IMR-90 (cell line): ENCODE data around the gene GNAS. TPM values are rescaled to one million over a fixed set of nuclear protein-coding genes. Genes with fewer than 3 reads are reported as not detected.

Experiments
- ATAC-seq: fragments of 200-7000 bp; cut with Tn5 transposase; 2 replicates; pipeline ENCODE4 v1.9.1; 2020; ENCODE audit warnings: low read depth, mild to moderate bottlenecking, moderate library complexity
- BruUV-seq: library from RNA; stranded (reverse); fragments of 400-500 nt; replicated peaks from 2 replicates; lab custom pipeline; 2021; lab: Mats Ljungman, UMichigan
- CTCF ChIA-PET: fragments of 300-600 bp; formaldehyde crosslinking; extraction: SDS; loops from one replicate; lab custom pipeline; 2021; ENCODE audit warnings: antibody characterized with exemption; lab: Yijun Ruan, JAX
- POLR2A ChIA-PET: fragments of 300-600 bp; sonication (Branson Sonifier 250); formaldehyde crosslinking; loops from one replicate; lab custom pipeline; 2022; ENCODE audit warnings: antibody characterized with exemption; ENCODE audit not compliant: unreplicated experiment; lab: Charles Lee
- DNase-seq: peaks from one replicate; pipeline ENCODE4 v3.0.0; 2013
- H2AFZ ChIP-seq: replicated peaks from 2 replicates; pipeline ENCODE3; 2013; ENCODE audit warnings: low read length, mild to moderate bottlenecking; ENCODE audit not compliant: poor library complexity
- H2AK5ac ChIP-seq: 2 replicates; pipeline ENCODE4 v1.6.1; 2013; ENCODE audit warnings: low read depth, low read length, inconsistent platforms
- H2AK9ac ChIP-seq: replicated peaks from 2 replicates; pipeline ENCODE3; 2013; ENCODE audit warnings: mild to moderate bottlenecking, low read depth, low read length, moderate library complexity; ENCODE audit not compliant: poor library complexity
- H2BK120ac ChIP-seq: 2 replicates; pipeline ENCODE4 v1.6.1; 2013; ENCODE audit warnings: low read depth, low read length, inconsistent platforms
- H2BK15ac ChIP-seq: 3 replicates; pipeline ENCODE4 v1.6.1; 2013; ENCODE audit warnings: low read depth, low read length, inconsistent platforms
- H2BK20ac ChIP-seq: 2 replicates; pipeline ENCODE4 v1.6.1; 2013; ENCODE audit warnings: low read depth, mild to moderate bottlenecking, inconsistent platforms, low read length, moderate library complexity
- H2BK5ac ChIP-seq: 2 replicates; pipeline ENCODE4 v1.6.1; 2013; ENCODE audit warnings: mild to moderate bottlenecking, low read depth, low read length, inconsistent platforms; ENCODE audit not compliant: poor library complexity, severe bottlenecking
- H3K14ac ChIP-seq: replicated peaks from 2 replicates; pipeline ENCODE4 v1.6.1; 2013; ENCODE audit warnings: low read depth, low read length, inconsistent platforms
- H3K18ac ChIP-seq: 2 replicates; pipeline ENCODE4 v1.6.1; 2013; ENCODE audit warnings: low read depth, low read length, control low read depth
- H3K23ac ChIP-seq: 2 replicates; pipeline ENCODE4 v1.6.1; 2013; ENCODE audit warnings: low read depth, low read length, inconsistent platforms
- H3K27ac ChIP-seq: 2 replicates; pipeline ENCODE4 v1.5.1; 2013; ENCODE audit warnings: mild to moderate bottlenecking, control low read depth, low read length; ENCODE audit not compliant: insufficient read depth
- H3K27me3 ChIP-seq: 2 replicates; pipeline ENCODE4 v1.6.1; 2013; ENCODE audit warnings: low read length; ENCODE audit not compliant: control insufficient read depth, insufficient read depth
- H3K36me3 ChIP-seq: 2 replicates; pipeline ENCODE4 v1.6.1; 2013; ENCODE audit warnings: low read length, mixed read lengths; ENCODE audit not compliant: control insufficient read depth, insufficient read depth
- H3K4ac ChIP-seq: 2 replicates; pipeline ENCODE4 v1.6.1; 2013; ENCODE audit warnings: low read depth, low read length, inconsistent platforms
- H3K4me1 ChIP-seq: 2 replicates; pipeline ENCODE4 v1.6.1; 2013; ENCODE audit warnings: low read length, mixed read lengths; ENCODE audit not compliant: control insufficient read depth, insufficient read depth
- H3K4me2 ChIP-seq: 2 replicates; pipeline ENCODE4 v1.6.1; 2013; ENCODE audit warnings: low read depth, mild to moderate bottlenecking, control low read depth, low read length, moderate library complexity
- H3K4me3 ChIP-seq: 2 replicates; pipeline ENCODE4 v1.5.1; 2013; ENCODE audit warnings: low read depth, mild to moderate bottlenecking, control low read depth, low read length, moderate library complexity; ENCODE audit not compliant: insufficient read depth
- H3K56ac ChIP-seq: 2 replicates; pipeline ENCODE4 v1.6.1; 2013; ENCODE audit warnings: low read length, inconsistent platforms; ENCODE audit not compliant: insufficient read depth; ENCODE audit errors: extremely low read depth
- H3K79me1 ChIP-seq, 2 experiments: 2 replicates each; pipeline ENCODE4 v1.6.1; 2013; ENCODE audit warnings: low read length in 2 of 2, inconsistent platforms in 1 of 2, low read depth in 1 of 2
- H3K9ac ChIP-seq: 2 replicates; pipeline ENCODE4 v1.6.1; 2013; ENCODE audit warnings: low read depth, low read length, control low read depth
- H3K9me1 ChIP-seq: 2 replicates; pipeline ENCODE4 v1.6.1; 2013; ENCODE audit warnings: low read length, inconsistent platforms; ENCODE audit not compliant: insufficient read depth
- H3K9me3 ChIP-seq: 2 replicates; pipeline ENCODE4 v1.6.1; 2013; ENCODE audit warnings: low read length; ENCODE audit not compliant: control insufficient read depth, insufficient read depth
- H4K20me1 ChIP-seq: 2 replicates; pipeline ENCODE4 v1.6.1; 2013; ENCODE audit warnings: low read length, inconsistent platforms; ENCODE audit not compliant: insufficient read depth
- H4K5ac ChIP-seq: 2 replicates; pipeline ENCODE4 v1.6.1; 2013; ENCODE audit warnings: mild to moderate bottlenecking, low read depth, low read length, control low read depth
- H4K8ac ChIP-seq, 2 experiments: 2 replicates each; pipeline ENCODE4 v1.6.1; 2013; ENCODE audit warnings: low read depth in 2 of 2, low read length in 2 of 2, control low read depth in 1 of 2, inconsistent platforms in 1 of 2
- H4K91ac ChIP-seq: 2 replicates; pipeline ENCODE4 v1.6.1; 2013; ENCODE audit warnings: low read depth, low read length, inconsistent platforms; ENCODE audit not compliant: insufficient read depth
- BHLHE40 ChIP-seq: fragments of 150-350 bp; IDR thresholded peaks from 2 replicates; pipeline ENCODE4 v1.6.1; 2016; ENCODE audit warnings: mild to moderate bottlenecking, low read depth, low read length
- CEBPB ChIP-seq: IDR thresholded peaks from 2 replicates; pipeline ENCODE4 v1.6.1; 2012; ENCODE audit warnings: low read depth, low read length, improper control_type of control experiment
- CHD1 ChIP-seq: IDR thresholded peaks from 2 replicates; pipeline ENCODE4 v1.6.1; 2012; ENCODE audit warnings: low read depth, low read length, improper control_type of control experiment
- FOS ChIP-seq: fragments of 150-350 bp; IDR thresholded peaks from 2 replicates; pipeline ENCODE4 v1.6.1; 2016; ENCODE audit warnings: low read depth, low read length
- MAFK ChIP-seq: IDR thresholded peaks from 2 replicates; pipeline ENCODE4 v1.6.1; 2012; ENCODE audit warnings: low read depth, low read length, improper control_type of control experiment
- MAZ ChIP-seq: IDR thresholded peaks from 2 replicates; pipeline ENCODE4 v1.6.1; 2012; ENCODE audit warnings: low read depth, mild to moderate bottlenecking, low read length, improper control_type of control experiment, moderate library complexity, borderline replicate concordance
- MXI1 ChIP-seq: IDR thresholded peaks from 2 replicates; pipeline ENCODE4 v1.6.1; 2012; ENCODE audit warnings: low read depth, mild to moderate bottlenecking, low read length, moderate library complexity, borderline replicate concordance
- NFE2L2 ChIP-seq: fragments of 150-350 bp; IDR thresholded peaks from 2 replicates; pipeline ENCODE4 v1.6.1; 2016; ENCODE audit warnings: low read depth, mild to moderate bottlenecking, low read length
- POLR2A ChIP-seq: IDR thresholded peaks from 2 replicates; pipeline ENCODE4 v1.6.1; 2012; ENCODE audit warnings: mild to moderate bottlenecking, low read depth, low read length
- RAD21 ChIP-seq: IDR thresholded peaks from 2 replicates; pipeline ENCODE4 v1.6.1; 2012; ENCODE audit warnings: low read length, improper control_type of control experiment
- RCOR1 ChIP-seq: IDR thresholded peaks from 2 replicates; pipeline ENCODE4 v1.6.1; 2012; ENCODE audit warnings: mild to moderate bottlenecking, low read length, improper control_type of control experiment; ENCODE audit not compliant: insufficient replicate concordance
- RFX5 ChIP-seq: IDR thresholded peaks from 2 replicates; pipeline ENCODE4 v1.8.0; 2012; ENCODE audit warnings: low read depth, mild to moderate bottlenecking, low read length, moderate library complexity
- SMC3 ChIP-seq: fragments of 150-350 bp; IDR thresholded peaks from 2 replicates; pipeline ENCODE4 v1.6.1; 2016; ENCODE audit warnings: low read depth, mild to moderate bottlenecking, antibody characterized with exemption, low read length, moderate library complexity
- WGBS, 2 experiments: methylation state at CpG; one replicate each; pipeline versions ENCODE4 v1.1.5 to v1.1.7; 2013; ENCODE audit warnings: missing lambda C conversion rate in 2 of 2; ENCODE audit not compliant: insufficient read length in 1 of 2; ENCODE audit errors: extremely low coverage in 2 of 2; 5-methylcytosine and 5-hydroxymethylcytosine counted together
- dilution Hi-C: fragments of 300-500 bp; cut with HindIII; formaldehyde crosslinking; loops from one replicate; pipeline ENCODE4 v1.14.3; 2018; ENCODE audit warnings: low sequenced_read_pairs; ENCODE audit not compliant: unreplicated experiment
- in situ Hi-C: fragments of 300-500 bp; cut with MboI; formaldehyde crosslinking; loops from 3 replicates; pipeline ENCODE4 v1.14.3; 2019; ENCODE audit warnings: low sequenced_read_pairs, inconsistent platforms, mixed read lengths
- intact Hi-C: fragments of 100-400 bp; cut with micrococcal nuclease; formaldehyde crosslinking; loops from 2 replicates; pipeline ENCODE4 v1.10.0; 2022
- polyA plus RNA-seq, 3 experiments: library from polyadenylated mRNA; depleted of rRNA; stranded (reverse); fragments of >200 nt; gene quantifications; 2 replicates each; pipeline ENCODE4 v1.2.3, GENCODE V29; 2012; ENCODE audit warnings: low replicate concordance in 1 of 3
- total RNA-seq: library from RNA; depleted of rRNA; stranded (reverse); fragments of >200 nt; gene quantifications from 2 replicates; pipeline ENCODE4 v1.2.3, GENCODE V29; 2012
- TF ChIP-seq, protein P1 (sequence below): conservative IDR thresholded peaks from 2 replicates; pipeline ENCODE4 v1.5.1; 2012; ENCODE audit warnings: mild to moderate bottlenecking, low read depth, low read length, improper control_type of control experiment
- TF ChIP-seq, protein P2 (sequence below): fragments of 150-350 bp; IDR thresholded peaks from 2 replicates; pipeline ENCODE4 v1.6.1; 2017; ENCODE audit warnings: mild to moderate bottlenecking, antibody characterized with exemption, low read length, low read depth
- TF ChIP-seq, protein P3 (sequence below): fragments of 150-350 bp; IDR thresholded peaks from 2 replicates; pipeline ENCODE4 v1.6.1; 2016; ENCODE audit warnings: low read depth, mild to moderate bottlenecking, low read length, moderate library complexity, borderline replicate concordance

The GNAS gene
- total and polyA plus RNA-seq, 2 of the 4 experiments (the other 2 are of a cell fraction), result 397 to 1,356 TPM

DNA sequence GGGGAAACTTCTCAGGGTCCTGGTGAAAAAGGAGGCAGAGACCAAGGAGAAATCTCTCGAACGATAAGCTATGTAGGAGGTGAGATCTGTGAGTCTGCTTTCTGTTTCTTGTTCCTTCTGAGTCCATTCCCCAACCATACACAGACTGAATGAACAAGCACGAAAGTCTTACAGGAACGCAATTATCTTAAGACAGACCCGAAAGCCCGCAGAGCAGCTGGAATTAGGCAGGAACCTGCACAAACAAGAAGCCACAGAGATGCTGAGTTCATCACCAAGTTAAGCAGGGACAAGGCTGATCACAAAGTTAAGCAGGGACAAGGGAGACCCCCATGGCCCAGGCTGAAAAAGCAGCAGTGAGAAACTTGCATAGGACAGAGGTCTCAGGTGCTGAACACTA is 107.1 kb downstream of the GNAS start:
- Histone ChIP-seq H2BK5ac (no peak overlapping the region), H4K5ac (no peak overlapping the region), H3K18ac (no peak overlapping the region), H3K4ac (no peak overlapping the region), H3K27ac (no peak overlapping the region), H4K8ac (no peak overlapping the region), H2AK5ac (no peak overlapping the region), H3K56ac (no peak overlapping the region), H3K4me1 (no peaks in the 10 kb centered on the region), H2AK9ac (peak overlapping the region; percentile 23), H4K20me1 (no peaks in the 10 kb centered on the region), H3K79me1 (no peaks in the 10 kb centered on the region), H2BK120ac (no peak overlapping the region), H2BK20ac (no peak overlapping the region), H3K4me3 (no peak overlapping the region), H3K4me2 (no peak overlapping the region), H3K9ac (no peak overlapping the region), H3K14ac (no peak overlapping the region), H3K9me3 (no peaks in the 10 kb centered on the region), H2AFZ (no peak overlapping the region), H4K91ac (no peak overlapping the region), H2BK15ac (no peak overlapping the region), H3K36me3 (no peaks in the 10 kb centered on the region), H3K9me1 (no peaks in the 10 kb centered on the region), H3K23ac (no peak overlapping the region), H3K27me3 (peaks cover 7% of the 10 kb centered on the region)
- in situ Hi-C loops (no loop called here), dilution Hi-C loops (no loop called here), intact Hi-C loops (no loop called here)
- DNase-seq, result no peak
- no CpG with 5 or more reads among the region's 6 CpGs for WGBS, 2 experiments
- no peak for TF ChIP-seq RFX5
- TF ChIP-seq, protein P1, sequence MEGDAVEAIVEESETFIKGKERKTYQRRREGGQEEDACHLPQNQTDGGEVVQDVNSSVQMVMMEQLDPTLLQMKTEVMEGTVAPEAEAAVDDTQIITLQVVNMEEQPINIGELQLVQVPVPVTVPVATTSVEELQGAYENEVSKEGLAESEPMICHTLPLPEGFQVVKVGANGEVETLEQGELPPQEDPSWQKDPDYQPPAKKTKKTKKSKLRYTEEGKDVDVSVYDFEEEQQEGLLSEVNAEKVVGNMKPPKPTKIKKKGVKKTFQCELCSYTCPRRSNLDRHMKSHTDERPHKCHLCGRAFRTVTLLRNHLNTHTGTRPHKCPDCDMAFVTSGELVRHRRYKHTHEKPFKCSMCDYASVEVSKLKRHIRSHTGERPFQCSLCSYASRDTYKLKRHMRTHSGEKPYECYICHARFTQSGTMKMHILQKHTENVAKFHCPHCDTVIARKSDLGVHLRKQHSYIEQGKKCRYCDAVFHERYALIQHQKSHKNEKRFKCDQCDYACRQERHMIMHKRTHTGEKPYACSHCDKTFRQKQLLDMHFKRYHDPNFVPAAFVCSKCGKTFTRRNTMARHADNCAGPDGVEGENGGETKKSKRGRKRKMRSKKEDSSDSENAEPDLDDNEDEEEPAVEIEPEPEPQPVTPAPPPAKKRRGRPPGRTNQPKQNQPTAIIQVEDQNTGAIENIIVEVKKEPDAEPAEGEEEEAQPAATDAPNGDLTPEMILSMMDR, result no peak
- TF ChIP-seq, protein P2, sequence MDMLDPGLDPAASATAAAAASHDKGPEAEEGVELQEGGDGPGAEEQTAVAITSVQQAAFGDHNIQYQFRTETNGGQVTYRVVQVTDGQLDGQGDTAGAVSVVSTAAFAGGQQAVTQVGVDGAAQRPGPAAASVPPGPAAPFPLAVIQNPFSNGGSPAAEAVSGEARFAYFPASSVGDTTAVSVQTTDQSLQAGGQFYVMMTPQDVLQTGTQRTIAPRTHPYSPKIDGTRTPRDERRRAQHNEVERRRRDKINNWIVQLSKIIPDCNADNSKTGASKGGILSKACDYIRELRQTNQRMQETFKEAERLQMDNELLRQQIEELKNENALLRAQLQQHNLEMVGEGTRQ, result no peak
- no peak for TF ChIP-seq MXI1
- no peak for TF ChIP-seq NFE2L2
- no peak for TF ChIP-seq BHLHE40
- no peak for TF ChIP-seq POLR2A
- TF ChIP-seq, protein P3, sequence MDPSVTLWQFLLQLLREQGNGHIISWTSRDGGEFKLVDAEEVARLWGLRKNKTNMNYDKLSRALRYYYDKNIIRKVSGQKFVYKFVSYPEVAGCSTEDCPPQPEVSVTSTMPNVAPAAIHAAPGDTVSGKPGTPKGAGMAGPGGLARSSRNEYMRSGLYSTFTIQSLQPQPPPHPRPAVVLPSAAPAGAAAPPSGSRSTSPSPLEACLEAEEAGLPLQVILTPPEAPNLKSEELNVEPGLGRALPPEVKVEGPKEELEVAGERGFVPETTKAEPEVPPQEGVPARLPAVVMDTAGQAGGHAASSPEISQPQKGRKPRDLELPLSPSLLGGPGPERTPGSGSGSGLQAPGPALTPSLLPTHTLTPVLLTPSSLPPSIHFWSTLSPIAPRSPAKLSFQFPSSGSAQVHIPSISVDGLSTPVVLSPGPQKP, result no peak
- TF ChIP-seq MAZ, result no peak
- no peak for TF ChIP-seq CHD1
- no peak for TF ChIP-seq RAD21
- no peak for TF ChIP-seq MAFK
- TF ChIP-seq RCOR1, result no peak
- TF ChIP-seq CEBPB, result no peak
- TF ChIP-seq FOS, result no peak
- no peak for TF ChIP-seq SMC3
- no TSS peak for BruUV-seq
- ChIA-PET POLR2A (no interaction called here), CTCF (no interaction called here)
- no peak for ATAC-seq
